B cell (primary cell): ENCODE data around the gene HS3ST5. TPM values are rescaled to one million over a fixed set of nuclear protein-coding genes. Genes with fewer than 3 reads are reported as not detected.

Experiments used
- ATAC-seq: fragments of 200-7000 bp; cut with Tn5 transposase; one replicate; pipeline ENCODE4 v1.10.0; 2021; ENCODE audit warnings: low read depth, mild to moderate bottlenecking, moderate number of reproducible peaks, moderate library complexity
- CTCF ChIA-PET: fragments of 350-600 bp; sonication (Branson Sonifier 250); formaldehyde crosslinking; loops from one replicate; lab custom pipeline; 2021; ENCODE audit warnings: antibody characterized with exemption, inconsistent platforms; lab: Charles Lee
- POLR2A ChIA-PET: fragments of 350-600 bp; sonication (Branson Sonifier 250); formaldehyde crosslinking; loops from one replicate; lab custom pipeline; 2021; ENCODE audit warnings: antibody characterized with exemption; lab: Charles Lee
- DNase-seq: peaks from one replicate; pipeline ENCODE4 v3.0.0; 2013
- H2AFZ ChIP-seq: 2 replicates; pipeline ENCODE4 v1.6.1; 2012; ENCODE audit warnings: mild to moderate bottlenecking, low read depth, low read length; ENCODE audit not compliant: insufficient read depth, poor library complexity, severe bottlenecking
- H3K27ac ChIP-seq, 2 donors: 1 replicate in 1 of 2; 2 replicates in 1 of 2; pipeline ENCODE4 v1.5.1; 2012 to 2013; ENCODE audit warnings: low read length in 2 of 2, mild to moderate bottlenecking in 2 of 2, moderate library complexity in 1 of 2
- H3K27me3 ChIP-seq, 4 experiments: fragments of 200-600 bp in 1 of 4; sonication (generic) in 1 of 4; replicated peaks in 1 of 4; 1 replicate in 2 of 4; 2 replicates in 2 of 4; pipeline versions ENCODE4 v1.6.1 to v1.7.0; 2013 to 2016; ENCODE audit warnings: low read length in 3 of 4, mild to moderate bottlenecking in 2 of 4, mixed read lengths in 1 of 4, moderate library complexity in 1 of 4; ENCODE audit not compliant: insufficient read depth in 4 of 4, control insufficient read depth in 3 of 4; ENCODE audit errors: control extremely low read depth in 1 of 4
- H3K36me3 ChIP-seq, 2 experiments: replicated peaks in 1 of 2; 1 replicate in 1 of 2; 2 replicates in 1 of 2; pipeline versions ENCODE4 v1.6.1 to v1.7.1; 2013; ENCODE audit warnings: low read length in 1 of 2; ENCODE audit not compliant: insufficient read depth in 2 of 2, control insufficient read depth in 1 of 2; ENCODE audit errors: control extremely low read depth in 1 of 2, extremely low read depth in 1 of 2
- H3K4me1 ChIP-seq, 2 donors: fragments of 200-600 bp in 1 of 2; sonication (generic) in 1 of 2; 1 replicate in 1 of 2; 2 replicates in 1 of 2; pipeline versions ENCODE4 v1.5.1 to v1.6.1; 2013 to 2017; ENCODE audit warnings: low read length in 2 of 2; ENCODE audit not compliant: control insufficient read depth in 2 of 2, insufficient read depth in 2 of 2
- H3K4me2 ChIP-seq: replicated peaks from 2 replicates; pipeline ENCODE3; 2012; ENCODE audit warnings: mild to moderate bottlenecking, low read depth, low read length; ENCODE audit not compliant: poor library complexity, severe bottlenecking
- H3K4me3 ChIP-seq, 5 experiments: fragments of 200-600 bp in 1 of 5; sonication (generic) in 1 of 5; 1 replicate in 3 of 5; 2 replicates in 2 of 5; pipeline versions ENCODE4 v1.5.1 to v1.7.0; 2011 to 2016; ENCODE audit warnings: low read length in 4 of 5, mild to moderate bottlenecking in 4 of 5, low read depth in 2 of 5, control low read depth in 1 of 5, moderate library complexity in 1 of 5; ENCODE audit not compliant: insufficient read depth in 1 of 5; ENCODE audit errors: control extremely low read depth in 1 of 5, extremely low read depth in 1 of 5
- H3K79me2 ChIP-seq: fragments of 200-600 bp; sonication (generic); one replicate; pipeline ENCODE4 v1.6.0; 2016; ENCODE audit warnings: low read length; ENCODE audit not compliant: control insufficient read depth, insufficient read depth
- H3K9ac ChIP-seq: fragments of 200-600 bp; sonication (generic); 2 replicates; pipeline ENCODE4 v1.6.1; 2017; ENCODE audit warnings: mild to moderate bottlenecking, low read length, moderate library complexity
- H3K9me3 ChIP-seq, 3 donors: one replicate each; pipeline versions ENCODE4 v1.6.1 to v1.7.1; 2013; ENCODE audit warnings: low read length in 2 of 3; ENCODE audit not compliant: control insufficient read depth in 2 of 3, insufficient read depth in 1 of 3; ENCODE audit errors: control extremely low read depth in 1 of 3
- H4K20me1 ChIP-seq: 2 replicates; pipeline ENCODE4 v1.6.0; 2012; ENCODE audit warnings: mild to moderate bottlenecking, low read length; ENCODE audit not compliant: insufficient read depth, control insufficient read depth, poor library complexity, severe bottlenecking
- H3K27ac Mint-ChIP-seq: one replicate; pipeline ENCODE4 v1.8.0; 2021; ENCODE audit warnings: mixed read lengths
- H3K27me3 Mint-ChIP-seq: one replicate; pipeline ENCODE4 v1.8.0; 2021; ENCODE audit warnings: mixed read lengths
- H3K4me1 Mint-ChIP-seq: one replicate; pipeline ENCODE4 v1.8.0; 2021; ENCODE audit warnings: mixed read lengths
- H3K4me3 Mint-ChIP-seq: one replicate; pipeline ENCODE4 v1.8.0; 2021; ENCODE audit warnings: mixed read lengths
- H3K9me3 Mint-ChIP-seq: one replicate; pipeline ENCODE4 v1.8.0; 2022; ENCODE audit warnings: mixed read lengths; ENCODE audit not compliant: insufficient read depth
- CTCF ChIP-seq: fragments of 200-600 bp; IDR thresholded peaks from one replicate; pipeline ENCODE4 v1.8.0; 2022; ENCODE audit warnings: antibody characterized with exemption, mild to moderate bottlenecking
- EZH2 ChIP-seq: IDR thresholded peaks from 2 replicates; pipeline ENCODE4 v1.6.1; 2012; ENCODE audit warnings: borderline replicate concordance, low read depth, mild to moderate bottlenecking, moderate library complexity, low read length; ENCODE audit not compliant: insufficient read depth, poor library complexity, severe bottlenecking
- WGBS: methylation state at CpG from one replicate; pipeline ENCODE4 v1.1.5; 2013; ENCODE audit warnings: missing lambda C conversion rate; ENCODE audit not compliant: insufficient coverage; 5-methylcytosine and 5-hydroxymethylcytosine counted together
- intact Hi-C: fragments of 100-400 bp; cut with micrococcal nuclease; formaldehyde crosslinking; loops from one replicate; pipeline ENCODE4 v1.10.0; 2022
- polyA plus RNA-seq: library from polyadenylated mRNA; depleted of rRNA; stranded (reverse); fragments of >200 nt; gene quantifications from 2 replicates; pipeline ENCODE4 v1.2.3, GENCODE V29; 2012
- total RNA-seq, 2 donors: library from RNA; stranded (reverse); fragments of 120-200 nt in 1 of 2; gene quantifications; 1 replicate in 1 of 2; 2 replicates in 1 of 2; pipeline versions ENCODE4 v1.2.3 to v1.2.4, GENCODE V29; 2013 to 2022

The HS3ST5 gene
- total and polyA plus RNA-seq, 2 donors (not counting 1 experiment from before 2014, with no cell fraction given): not detected

- H3K4me1 ChIP-seq: no peaks in the 10 kb centered on the region
- H3K27me3 Mint-ChIP-seq: no peaks in the 10 kb centered on the region
Observed at GRCh38 chr6:114170958-114171387, 171.8 kb downstream of the HS3ST5 start.

GRCh38 chr6:114170372-114170771, 172.5 kb downstream of the HS3ST5 start:
- Histone ChIP-seq H3K27ac (no peak overlapping the region), H3K9ac (no peak overlapping the region), H3K4me2 (no peak overlapping the region), H3K4me1 (no peaks in the 10 kb centered on the region), H2AFZ (no peak overlapping the region), H3K36me3 (no peaks in the 10 kb centered on the region), H3K9me3 (no peaks in the 10 kb centered on the region), H3K27me3 (no peaks in the 10 kb centered on the region), H3K79me2 (no peaks in the 10 kb centered on the region), H4K20me1 (no peaks in the 10 kb centered on the region), H3K4me3 (no peak overlapping the region)
- Mint-ChIP-seq H3K9me3 (no peaks in the 10 kb centered on the region), H3K27me3 (no peaks in the 10 kb centered on the region), H3K4me1 (no peaks in the 10 kb centered on the region), H3K4me3 (no peak overlapping the region), H3K27ac (no peak overlapping the region)
- no peak for TF ChIP-seq CTCF
- no peak for TF ChIP-seq EZH2
- no peak for ATAC-seq
- DNase-seq: no peak
- no CpG with 5 or more reads among the region's 3 CpGs for WGBS
- intact Hi-C loops: no loop called here
- POLR2A ChIA-PET: no interaction called here
- CTCF ChIA-PET: no interaction called here

More at GRCh38 chr6:114170958-114171387, 171.8 kb downstream of the HS3ST5 start:
- ChIA-PET POLR2A (no interaction called here), CTCF (no interaction called here)
- no peaks in the 10 kb centered on the region for H3K79me2 ChIP-seq
- no peaks in the 10 kb centered on the region for H3K9me3 ChIP-seq
- no peaks in the 10 kb centered on the region for H3K36me3 ChIP-seq
- H4K20me1 ChIP-seq: no peaks in the 10 kb centered on the region
- H3K27ac ChIP-seq: no peak overlapping the region
- H3K4me2 ChIP-seq: no peak overlapping the region
- no peaks in the 10 kb centered on the region for H3K27me3 ChIP-seq
- no CpG with 5 or more reads among the region's 1 CpG for WGBS
- Mint-ChIP-seq H3K4me3 (no peak overlapping the region), H3K9me3 (no peaks in the 10 kb centered on the region), H3K27ac (no peak overlapping the region), H3K4me1 (no peaks in the 10 kb centered on the region)
- intact Hi-C loops: no loop called here
- no peak overlapping the region for H3K4me3 ChIP-seq
- H2AFZ ChIP-seq: no peak overlapping the region
- DNase-seq: no peak
- ATAC-seq: no peak
- no peak overlapping the region for H3K9ac ChIP-seq
- no peak for TF ChIP-seq EZH2
